H1 (cell line): ENCODE data around the gene PBX3. TPM values are rescaled to one million over a fixed set of nuclear protein-coding genes. Genes with fewer than 3 reads are reported as not detected.

Source experiments
- CTCF ChIA-PET: fragments of 300-600 bp; sonication (Branson Sonifier 250); formaldehyde crosslinking; loops from one replicate; lab custom pipeline; 2021; ENCODE audit not compliant: partially characterized antibody; lab: Charles Lee
- POLR2A ChIA-PET: fragments of 300-600 bp; sonication (Branson Sonifier 250); formaldehyde crosslinking; loops from one replicate; lab custom pipeline; 2021; ENCODE audit warnings: inconsistent platforms; ENCODE audit not compliant: partially characterized antibody; lab: Charles Lee
- DNase-seq, 2 experiments: peaks; one replicate each; pipeline versions ENCODE4 v3.0.0 to v3.0.0-alpha.2; 2010 to 2022; ENCODE audit warnings: low spot score in 2 of 2, low read depth in 1 of 2, mixed read lengths in 1 of 2
- FAIRE-seq: peaks from 2 replicates; lab custom pipeline; 2011; peaks lifted over from hg19 to GRCh38; lab: Jason Lieb, UNC
- H2AFZ ChIP-seq: 2 replicates; pipeline ENCODE4 v1.8.1; 2012; ENCODE audit warnings: low read length, inconsistent platforms
- H2AK5ac ChIP-seq: 2 replicates; pipeline ENCODE4 v1.6.1; 2013; ENCODE audit warnings: low read depth, low read length
- H2BK120ac ChIP-seq: replicated peaks from 2 replicates; pipeline ENCODE3; 2013; ENCODE audit warnings: low read depth, low read length, inconsistent platforms
- H2BK12ac ChIP-seq: 2 replicates; pipeline ENCODE4 v1.6.1; 2013; ENCODE audit warnings: low read depth, low read length
- H2BK15ac ChIP-seq: 2 replicates; pipeline ENCODE4 v1.6.1; 2013; ENCODE audit warnings: low read length
- H2BK20ac ChIP-seq: 2 replicates; pipeline ENCODE4 v1.6.1; 2013; ENCODE audit warnings: low read length
- H2BK5ac ChIP-seq: 2 replicates; pipeline ENCODE4 v1.6.1; 2013; ENCODE audit warnings: low read depth, low read length
- H3K14ac ChIP-seq: 2 replicates; pipeline ENCODE4 v1.6.1; 2013; ENCODE audit warnings: inconsistent platforms; ENCODE audit not compliant: insufficient read length
- H3K18ac ChIP-seq: 2 replicates; pipeline ENCODE4 v1.6.1; 2013; ENCODE audit warnings: low read length; ENCODE audit errors: extremely low read depth
- H3K23ac ChIP-seq: 2 replicates; pipeline ENCODE4 v1.6.1; 2013; ENCODE audit warnings: inconsistent platforms; ENCODE audit not compliant: insufficient read length
- H3K23me2 ChIP-seq: 2 replicates; pipeline ENCODE4 v1.6.1; 2013; ENCODE audit warnings: low read depth, low read length
- H3K27ac ChIP-seq: 2 replicates; pipeline ENCODE4 v1.6.1; 2011; ENCODE audit warnings: low read depth, low read length, inconsistent platforms
- H3K27me3 ChIP-seq, 4 experiments: replicated peaks in 1 of 4; 1 replicate in 1 of 4; 2 replicates in 3 of 4; pipeline versions ENCODE4 v1.6.1 to v1.8.1; 2011 to 2013; ENCODE audit warnings: low read length in 3 of 4, mild to moderate bottlenecking in 3 of 4, inconsistent platforms in 2 of 4, mixed read lengths in 2 of 4, moderate library complexity in 1 of 4; ENCODE audit not compliant: control insufficient read depth in 3 of 4, insufficient read depth in 3 of 4; ENCODE audit errors: extremely low read depth in 1 of 4
- H3K36me3 ChIP-seq, 4 experiments: 2 replicates each; pipeline versions ENCODE4 v1.6.1 to v1.8.1; 2011 to 2013; ENCODE audit warnings: mild to moderate bottlenecking in 4 of 4, low read length in 3 of 4, moderate library complexity in 2 of 4, control low read depth in 1 of 4, inconsistent platforms in 1 of 4; ENCODE audit not compliant: insufficient read depth in 4 of 4, control insufficient read depth in 2 of 4
- H3K4ac ChIP-seq: replicated peaks from 2 replicates; pipeline ENCODE3; 2013; ENCODE audit warnings: low read length, low read depth, mixed read lengths, inconsistent platforms; ENCODE audit not compliant: insufficient read length
- H3K4me1 ChIP-seq, 4 experiments: replicated peaks in 1 of 4; 1 replicate in 1 of 4; 2 replicates in 3 of 4; pipeline versions ENCODE4 v1.6.1 to v1.8.1; 2011 to 2013; ENCODE audit warnings: low read length in 3 of 4, inconsistent platforms in 2 of 4, mixed read lengths in 1 of 4; ENCODE audit not compliant: insufficient read depth in 4 of 4, control insufficient read depth in 3 of 4
- H3K4me2 ChIP-seq, 2 experiments: 2 replicates each; pipeline versions ENCODE4 v1.6.1 to v1.8.1; 2011 to 2013; ENCODE audit warnings: low read depth in 2 of 2, low read length in 2 of 2, control low read depth in 1 of 2, inconsistent platforms in 1 of 2, mild to moderate bottlenecking in 1 of 2; ENCODE audit not compliant: insufficient read depth in 1 of 2
- H3K4me3 ChIP-seq, 4 experiments: fragments of 200-600, 300-600 bp in 1 of 4; sonication (generic), shearing (Covaris generic), sonication (Bioruptor Twin) in 1 of 4; 2 replicates each; pipeline versions ENCODE4 v1.5.1 to v1.8.1; 2011 to 2016; ENCODE audit warnings: low read length in 4 of 4, low read depth in 3 of 4, control low read depth in 2 of 4, inconsistent platforms in 2 of 4, mild to moderate bottlenecking in 2 of 4, mixed read lengths in 1 of 4, moderate library complexity in 1 of 4; ENCODE audit not compliant: insufficient read depth in 2 of 4; ENCODE audit errors: extremely low read depth in 1 of 4
- H3K56ac ChIP-seq: replicated peaks from 2 replicates; pipeline ENCODE3; 2013; ENCODE audit warnings: low read depth, mild to moderate bottlenecking, mixed read lengths, low read length, inconsistent platforms; ENCODE audit not compliant: insufficient read length
- H3K79me1 ChIP-seq: 2 replicates; pipeline ENCODE4 v1.6.1; 2013; ENCODE audit warnings: low read depth, low read length, control low read depth
- H3K79me2 ChIP-seq, 2 experiments: 2 replicates each; pipeline versions ENCODE4 v1.6.1 to v1.8.1; 2012 to 2013; ENCODE audit warnings: low read length in 2 of 2, mild to moderate bottlenecking in 2 of 2, inconsistent platforms in 1 of 2; ENCODE audit not compliant: insufficient read depth in 2 of 2, control insufficient read depth in 1 of 2
- H3K9ac ChIP-seq, 4 experiments: replicated peaks in 1 of 4; 1 replicate in 1 of 4; 2 replicates in 3 of 4; pipeline versions ENCODE4 v1.6.1 to v1.8.1; 2011 to 2013; ENCODE audit warnings: low read depth in 3 of 4, low read length in 3 of 4, control low read depth in 2 of 4, mild to moderate bottlenecking in 2 of 4, moderate library complexity in 2 of 4, inconsistent platforms in 1 of 4; ENCODE audit errors: extremely low read depth in 1 of 4
- H3K9me3 ChIP-seq, 2 experiments: 2 replicates each; pipeline versions ENCODE4 v1.6.1 to v1.8.1; 2012 to 2013; ENCODE audit warnings: mild to moderate bottlenecking in 2 of 2, moderate library complexity in 2 of 2, control low read depth in 1 of 2, inconsistent platforms in 1 of 2, low read depth in 1 of 2, low read length in 1 of 2, mixed read lengths in 1 of 2; ENCODE audit not compliant: insufficient read depth in 2 of 2
- H4K20me1 ChIP-seq, 2 experiments: replicated peaks in 1 of 2; 2 replicates each; pipeline versions ENCODE3 to v1.8.1; 2011 to 2013; ENCODE audit warnings: inconsistent platforms in 2 of 2, low read length in 2 of 2, mild to moderate bottlenecking in 1 of 2; ENCODE audit not compliant: insufficient read depth in 2 of 2, control insufficient read depth in 1 of 2
- H4K5ac ChIP-seq: 2 replicates; pipeline ENCODE4 v1.6.1; 2013; ENCODE audit warnings: low read length, low read depth, mixed read lengths, inconsistent platforms; ENCODE audit not compliant: insufficient read length
- H4K8ac ChIP-seq: 2 replicates; pipeline ENCODE4 v1.8.0; 2013; ENCODE audit warnings: mild to moderate bottlenecking, moderate library complexity, low read length, inconsistent platforms; ENCODE audit not compliant: insufficient read depth; ENCODE audit errors: extremely low read depth
- H4K91ac ChIP-seq: replicated peaks from 2 replicates; pipeline ENCODE3; 2013; ENCODE audit warnings: low read length, mixed read lengths, inconsistent platforms; ENCODE audit not compliant: insufficient read length
- ASH2L ChIP-seq: fragments of 200-600, 300-600 bp; sonication (generic); IDR thresholded peaks from one replicate; pipeline ENCODE4 v1.7.1; 2017; ENCODE audit warnings: low read length
- CTBP2 ChIP-seq: IDR thresholded peaks from 2 replicates; pipeline ENCODE4 v1.7.0; 2011; ENCODE audit warnings: borderline replicate concordance, mild to moderate bottlenecking, moderate library complexity, mixed read lengths, low read length; ENCODE audit not compliant: insufficient read depth, insufficient read length
- MAFK ChIP-seq: IDR thresholded peaks from 2 replicates; pipeline ENCODE4 v1.6.1; 2012; ENCODE audit warnings: low read depth, mild to moderate bottlenecking, improper control_type of control experiment, low read length
- NANOG ChIP-seq: IDR thresholded peaks from 2 replicates; pipeline ENCODE4 v1.6.1; 2011; ENCODE audit warnings: low read length, low read depth, mild to moderate bottlenecking, inconsistent platforms; ENCODE audit not compliant: insufficient read depth, poor library complexity, severe bottlenecking
- POU5F1 ChIP-seq: IDR thresholded peaks from 2 replicates; pipeline ENCODE4 v1.6.1; 2011; ENCODE audit warnings: low read depth, mild to moderate bottlenecking, low read length, moderate library complexity
- SAP30 ChIP-seq: fragments of 300-600 bp; sonication (generic); IDR thresholded peaks from 2 replicates; pipeline ENCODE4 v1.7.1; 2012; ENCODE audit warnings: low read length, moderate library complexity, mild to moderate bottlenecking, inconsistent platforms; ENCODE audit not compliant: insufficient read depth, insufficient replicate concordance
- SIN3A ChIP-seq, 2 experiments: IDR thresholded peaks in 1 of 2; conservative IDR thresholded peaks in 1 of 2; 2 replicates each; pipeline ENCODE4 v1.6.1; 2011 to 2012; ENCODE audit warnings: low read length in 2 of 2, improper control_type of control experiment in 1 of 2, low read depth in 1 of 2, mild to moderate bottlenecking in 1 of 2
- SIRT6 ChIP-seq: IDR thresholded peaks from one replicate; pipeline ENCODE4 v1.7.1; 2012; ENCODE audit warnings: low read length, inconsistent platforms
- SRF ChIP-seq: IDR thresholded peaks from 2 replicates; pipeline ENCODE4 v1.6.1; 2011; ENCODE audit warnings: mild to moderate bottlenecking, low read depth, low read length, moderate library complexity
- TAF7 ChIP-seq: optimal IDR thresholded peaks from 2 replicates; pipeline ENCODE3; 2011; ENCODE audit warnings: low read depth, mild to moderate bottlenecking, inconsistent platforms, low read length, moderate library complexity, borderline replicate concordance
- TEAD4 ChIP-seq: IDR thresholded peaks from 2 replicates; pipeline ENCODE4 v1.6.1; 2012; ENCODE audit warnings: low read depth, low read length, inconsistent platforms, mixed read lengths
- WGBS, 2 experiments: shearing (Covaris generic) in 1 of 2; methylation state at CpG; one replicate each; pipeline versions ENCODE4 v1.1.6 to v1.1.7; 2013 to 2015; ENCODE audit warnings: low lambda C conversion rate in 2 of 2, mixed read lengths in 2 of 2, inconsistent platforms in 1 of 2, low coverage in 1 of 2, missing lambda C conversion rate in 1 of 2; ENCODE audit not compliant: insufficient replicate concordance in 2 of 2, insufficient coverage in 1 of 2, insufficient read length in 1 of 2; ENCODE audit errors: extremely low coverage in 1 of 2, missing lambda C conversion rate in 1 of 2; 5-methylcytosine and 5-hydroxymethylcytosine counted together
- polyA plus RNA-seq, 7 experiments: library from polyadenylated mRNA; depleted of rRNA in 3 of 7; stranded (reverse) in 5 of 7; unstranded in 2 of 7; fragments of >200 nt in 5 of 7; fragments of 200-250 nt in 2 of 7; gene quantifications; 1 replicate in 5 of 7; 2 replicates in 1 of 7; 4 replicates in 1 of 7; pipeline versions ENCODE4 v1.2.1 to v1.2.3, GENCODE V29; 2011 to 2013; ENCODE audit warnings: missing spikeins in 2 of 7, mixed read lengths in 2 of 7
- total RNA-seq: library from RNA; stranded (reverse); fragmentation: NEBNext Ultra II Directional; extraction: Animal tissue kit (Norgen Biotek cat#: 25700); gene quantifications from 2 replicates; pipeline ENCODE4 v1.2.1, GENCODE V29; 2021

The PBX3 gene
- total and polyA plus RNA-seq, 2 of the 8 experiments (the other 6 are each of a cell fraction or from before 2014, with no cell fraction given), result 22.7 to 44.3 TPM

DNA sequence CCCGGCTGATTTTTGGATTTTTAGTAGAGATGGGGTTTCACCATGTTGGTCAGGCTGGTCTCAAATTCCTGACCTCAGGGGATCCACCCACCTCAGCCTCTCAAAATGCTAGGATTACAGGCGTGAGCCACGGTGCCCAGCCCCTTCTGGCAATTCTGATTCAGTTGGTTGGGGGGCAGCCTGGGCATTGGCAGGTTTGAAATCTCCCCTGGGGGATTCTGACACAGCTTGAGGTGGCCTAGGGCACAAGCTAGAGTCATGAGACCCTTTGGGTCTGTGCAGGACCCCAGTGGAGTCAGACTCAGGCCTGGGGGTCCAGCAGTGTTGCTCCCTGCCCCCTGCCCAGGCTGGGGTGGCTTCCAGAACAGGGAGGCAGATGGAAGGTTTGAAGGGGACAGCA lies 239.8 kb downstream of the PBX3 start:
- no peak overlapping the region for H2BK12ac ChIP-seq
- H3K36me3 ChIP-seq, result no peaks in the 10 kb centered on the region
- peaks cover 7% of the 10 kb centered on the region; the same call in 1 of the 2 replicates for H3K23me2 ChIP-seq
- no peak overlapping the region for H2AFZ ChIP-seq
- no peaks in the 10 kb centered on the region; a peak in 1 of 7 replicates for H3K27me3 ChIP-seq
- no peak for TF ChIP-seq TEAD4
- TF ChIP-seq TAF7, result no peak
- no peak for TF ChIP-seq SIRT6
- TF ChIP-seq SRF, result no peak
- TF ChIP-seq POU5F1, result no peak
- TF ChIP-seq NANOG, result no peak
- TF ChIP-seq CTBP2, result no peak
- no peak for TF ChIP-seq SIN3A (conservative IDR thresholded peaks at IDR 0.05 in 1 of 2, IDR thresholded peaks at IDR 0.05 in 1 of 2; ENCODE audit: low read depth in 1 of 2, low read length in 2 of 2)
- no peak for TF ChIP-seq MAFK
- no peak for TF ChIP-seq ASH2L
- TF ChIP-seq SAP30, result no peak
- no peak overlapping the region for H4K91ac ChIP-seq
- no peak overlapping the region for H3K4me3 ChIP-seq
- H4K5ac ChIP-seq, result no peak overlapping the region
- H3K79me1 ChIP-seq, result no peaks in the 10 kb centered on the region
- 86% methylated on average over 3 of the region's 3 CpGs; no CpG with 5 or more reads in 1 of the 2 experiments for WGBS, 2 experiments
- DNase-seq (no peak), FAIRE-seq (no peak)
- H2BK5ac ChIP-seq, result no peak overlapping the region
- ChIA-PET CTCF (interaction anchor here (0.6 kb wide), 1 partner anchor 177 kb away, joined by 4 read pairs; no protein-coding TSS in a partner anchor), POLR2A (no interaction called here)
- no peak overlapping the region for H4K8ac ChIP-seq
- no peak overlapping the region for H3K56ac ChIP-seq
- H2BK15ac ChIP-seq, result no peak overlapping the region
- no peak overlapping the region for H3K9ac ChIP-seq
- H3K79me2 ChIP-seq, result no peaks in the 10 kb centered on the region
- no peak overlapping the region for H2AK5ac ChIP-seq
- no peaks in the 10 kb centered on the region for H3K4me1 ChIP-seq
- H3K18ac ChIP-seq, result no peak overlapping the region
- H4K20me1 ChIP-seq, result peaks cover 0 to 3% of the 10 kb centered on the region in 2 experiments
- no peak overlapping the region for H3K4ac ChIP-seq
- no peak overlapping the region for H2BK20ac ChIP-seq
- H3K23ac ChIP-seq, result no peak overlapping the region
- no peak overlapping the region for H2BK120ac ChIP-seq
- no peaks in the 10 kb centered on the region for H3K9me3 ChIP-seq
- no peak overlapping the region for H3K4me2 ChIP-seq
- no peak overlapping the region for H3K27ac ChIP-seq
- no peak overlapping the region for H3K14ac ChIP-seq
